GM23338 (cell line): ENCODE data around the gene ZNF878. TPM values are rescaled to one million over a fixed set of nuclear protein-coding genes. Genes with fewer than 3 reads are reported as not detected.

Experiments used
- ATAC-seq: fragments of 200-7000 bp; cut with Tn5 transposase; 3 replicates; pipeline ENCODE4 v1.9.1; 2020
- DNase-seq: peaks from one replicate; pipeline ENCODE4 v3.0.0-alpha.2; 2015; ENCODE audit warnings: low spot score
- H2AFZ ChIP-seq: fragments of 200-600 bp; sonication (generic); 2 replicates; pipeline ENCODE4 v1.8.0; 2016; ENCODE audit warnings: antibody characterized with exemption, mild to moderate bottlenecking, moderate library complexity
- H3F3A ChIP-seq: fragments of 200-600 bp; sonication (generic); replicated peaks from 2 replicates; pipeline ENCODE4 v1.8.0; 2017; ENCODE audit warnings: antibody characterized with exemption, mixed run types, low read depth
- H3K27ac ChIP-seq: fragments of 200-600 bp; sonication (generic); 2 replicates; pipeline ENCODE4 v1.6.1; 2016; ENCODE audit warnings: low read depth
- H3K27me3 ChIP-seq: fragments of 200-600 bp; sonication (generic); 2 replicates; pipeline ENCODE4 v1.8.0; 2016; ENCODE audit warnings: mild to moderate bottlenecking, mixed run types, moderate library complexity; ENCODE audit not compliant: insufficient read depth
- H3K36me3 ChIP-seq: fragments of 200-600 bp; sonication (generic); 2 replicates; pipeline ENCODE4 v1.8.0; 2016; ENCODE audit warnings: mild to moderate bottlenecking; ENCODE audit not compliant: insufficient read depth
- H3K4me1 ChIP-seq: fragments of 200-600 bp; sonication (generic); 2 replicates; pipeline ENCODE4 v1.8.0; 2016; ENCODE audit warnings: mild to moderate bottlenecking, moderate library complexity; ENCODE audit not compliant: insufficient read depth
- H3K4me2 ChIP-seq: fragments of 200-600 bp; sonication (generic); 2 replicates; pipeline ENCODE4 v1.7.1; 2017; ENCODE audit warnings: mixed run types
- H3K4me3 ChIP-seq: fragments of 200-600 bp; sonication (generic); 2 replicates; pipeline ENCODE4 v1.6.1; 2016; ENCODE audit warnings: mixed run types
- H3K79me2 ChIP-seq: fragments of 200-600 bp; sonication (generic); replicated peaks from 2 replicates; pipeline ENCODE4 v1.8.0; 2017; ENCODE audit warnings: mild to moderate bottlenecking; ENCODE audit not compliant: insufficient read depth
- H3K9me2 ChIP-seq: fragments of 200-600 bp; sonication (generic); 2 replicates; pipeline ENCODE4 v1.8.0; 2017; ENCODE audit not compliant: insufficient read depth
- H4K20me1 ChIP-seq: fragments of 200-600 bp; sonication (generic); replicated peaks from 2 replicates; pipeline ENCODE4 v1.8.0; 2017; ENCODE audit warnings: mild to moderate bottlenecking; ENCODE audit not compliant: insufficient read depth
- H3K27ac Mint-ChIP-seq: 2 replicates; pipeline ENCODE4 v1.8.0; 2020; ENCODE audit warnings: inconsistent platforms, mild to moderate bottlenecking, moderate library complexity, mixed read lengths
- H3K27me3 Mint-ChIP-seq: 3 replicates; pipeline ENCODE4 v1.8.0; 2022; ENCODE audit warnings: low read depth, mild to moderate bottlenecking, moderate library complexity, mixed read lengths, inconsistent platforms; ENCODE audit not compliant: insufficient read depth, poor library complexity
- H3K36me3 Mint-ChIP-seq: 3 replicates; pipeline ENCODE4 v1.8.0; 2021; ENCODE audit warnings: low read depth, mild to moderate bottlenecking, inconsistent platforms, moderate library complexity, mixed read lengths
- H3K4me1 Mint-ChIP-seq: 3 replicates; pipeline ENCODE4 v1.8.0; 2020; ENCODE audit warnings: mild to moderate bottlenecking, inconsistent platforms, mixed read lengths
- H3K4me3 Mint-ChIP-seq: 3 replicates; pipeline ENCODE4 v1.8.0; 2021; ENCODE audit warnings: moderate library complexity, mild to moderate bottlenecking, inconsistent platforms, mixed read lengths
- H3K9me3 Mint-ChIP-seq: 3 replicates; pipeline ENCODE4 v1.8.0; 2020; ENCODE audit warnings: moderate library complexity, mild to moderate bottlenecking, inconsistent platforms, mixed read lengths
- CREB1 ChIP-seq: fragments of 250-450 bp; sonication (Bioruptor Pico); IDR thresholded peaks from 2 replicates; pipeline ENCODE4 v1.5.0; 2020; ENCODE audit warnings: low read depth, mild to moderate bottlenecking, moderate library complexity
- CTCF ChIP-seq, 2 experiments: fragments of 200-600 bp in 1 of 2; sonication (generic) in 1 of 2; conservative IDR thresholded peaks; 2 replicates each; pipeline versions ENCODE4 v1.5.1 to v1.6.1; 2016 to 2017; ENCODE audit warnings: antibody characterized with exemption in 2 of 2, low read depth in 2 of 2, mild to moderate bottlenecking in 2 of 2, moderate library complexity in 1 of 2
- EZH2phosphoT487 ChIP-seq: fragments of 200-600 bp; sonication (generic); IDR thresholded peaks from one replicate; pipeline ENCODE4 v1.8.1; 2018; ENCODE audit warnings: antibody characterized with exemption; ENCODE audit not compliant: unreplicated experiment
- NANOG ChIP-seq: IDR thresholded peaks from 2 replicates; pipeline ENCODE4 v1.6.1; 2016; ENCODE audit warnings: antibody characterized with exemption, borderline replicate concordance
- POLR2AphosphoS5 ChIP-seq: IDR thresholded peaks from 2 replicates; pipeline ENCODE4 v1.6.1; 2016; ENCODE audit warnings: antibody characterized with exemption, low read depth
- ZNF114 ChIP-seq: fragments of 250-450 bp; sonication (Bioruptor Pico); IDR thresholded peaks from 2 replicates; pipeline ENCODE4 v1.5.0; 2020; ENCODE audit warnings: mild to moderate bottlenecking, moderate library complexity
- ZNF462 ChIP-seq: fragments of 250-450 bp; sonication (Bioruptor Pico); IDR thresholded peaks from 2 replicates; pipeline ENCODE4 v1.5.0; 2020; ENCODE audit warnings: mild to moderate bottlenecking, moderate library complexity
- polyA plus RNA-seq: library from polyadenylated mRNA; unstranded; fragments of >200 nt; fragmentation: Nextera tagmentation; extraction: Ambion mirVana; gene quantifications from 2 replicates; pipeline ENCODE4 v1.2.1, GENCODE V29; 2016
- total RNA-seq: library from RNA; depleted of rRNA; stranded (reverse); fragments of >200 nt; shearing (Covaris generic); gene quantifications from 2 replicates; pipeline ENCODE4 v1.2.3, GENCODE V29; 2014

ZNF878 gene
- total and polyA plus RNA-seq, 2 experiments from 2014 or later = 8.7 to 16.4 TPM

GRCh38 chr19:12000152-12000981, 52.4 kb downstream of the ZNF878 start (continued):
- TF ChIP-seq ZNF462 (CRISPR knock-in tag) (no peak), POLR2AphosphoS5 (no peak), EZH2phosphoT487 (no peak)

- H3K4me3 Mint-ChIP-seq = no peak overlapping the region
- no peak overlapping the region for H3K27ac Mint-ChIP-seq
- H3K36me3 Mint-ChIP-seq = peaks cover 43% of the 10 kb centered on the region
- no peak overlapping the region for H3K4me2 ChIP-seq
- no peak for DNase-seq
- H3K4me1 ChIP-seq = peaks cover 6% of the 10 kb centered on the region
- H3K27me3 Mint-ChIP-seq = peaks cover 7% of the 10 kb centered on the region
- TF ChIP-seq NANOG (no peak), ZNF114 (CRISPR knock-in tag) (no peak), ZNF462 (CRISPR knock-in tag) (no peak), CREB1 (CRISPR knock-in tag) (no peak), CTCF (conservative IDR thresholded peaks at IDR 0.05; ENCODE audit: low read depth in 2 of 2) (no peak)
- H3K4me1 Mint-ChIP-seq = no peaks in the 10 kb centered on the region
- H3K36me3 ChIP-seq = no peaks in the 10 kb centered on the region
- no peak overlapping the region for H3K4me3 ChIP-seq
- H3K79me2 ChIP-seq = peaks cover 99% of the 10 kb centered on the region
- H2AFZ ChIP-seq = no peak overlapping the region
- peaks cover 95% of the 10 kb centered on the region for H3K9me3 Mint-ChIP-seq
- H3K27ac ChIP-seq = no peak overlapping the region
- H3K27me3 ChIP-seq = no peaks in the 10 kb centered on the region
- no peaks in the 10 kb centered on the region for H3F3A ChIP-seq
- no peaks in the 10 kb centered on the region for H3K9me2 ChIP-seq
- ATAC-seq = no peak
- peaks cover 53% of the 10 kb centered on the region for H4K20me1 ChIP-seq
Measured at GRCh38 chr19:11995174-11995573, 57.6 kb downstream of the ZNF878 start.
